SK-N-SH (cell line): ENCODE measurements around the gene STAC3.

Experiments used
- EP300 ChIP-seq, 2 experiments: IDR thresholded peaks; 2 replicates each; pipeline versions ENCODE4 v1.4.0 to v1.6.1; 2012; ENCODE audit warnings: borderline replicate concordance in 1 of 2, low read depth in 1 of 2, low read length in 1 of 2
- RAD21 ChIP-seq: IDR thresholded peaks from 2 replicates; pipeline ENCODE4 v1.6.1; 2012; ENCODE audit warnings: mild to moderate bottlenecking, low read length
- YY1 ChIP-seq: IDR thresholded peaks from 2 replicates; pipeline ENCODE4 v1.4.0; 2012; ENCODE audit warnings: low read depth, mild to moderate bottlenecking
- TF ChIP-seq, protein P1 (sequence below): fragments of 200-600 bp; sonication (generic); IDR thresholded peaks from 2 replicates; pipeline ENCODE4 v1.6.1; 2017; ENCODE audit warnings: antibody characterized with exemption, mild to moderate bottlenecking, moderate library complexity

DNA sequence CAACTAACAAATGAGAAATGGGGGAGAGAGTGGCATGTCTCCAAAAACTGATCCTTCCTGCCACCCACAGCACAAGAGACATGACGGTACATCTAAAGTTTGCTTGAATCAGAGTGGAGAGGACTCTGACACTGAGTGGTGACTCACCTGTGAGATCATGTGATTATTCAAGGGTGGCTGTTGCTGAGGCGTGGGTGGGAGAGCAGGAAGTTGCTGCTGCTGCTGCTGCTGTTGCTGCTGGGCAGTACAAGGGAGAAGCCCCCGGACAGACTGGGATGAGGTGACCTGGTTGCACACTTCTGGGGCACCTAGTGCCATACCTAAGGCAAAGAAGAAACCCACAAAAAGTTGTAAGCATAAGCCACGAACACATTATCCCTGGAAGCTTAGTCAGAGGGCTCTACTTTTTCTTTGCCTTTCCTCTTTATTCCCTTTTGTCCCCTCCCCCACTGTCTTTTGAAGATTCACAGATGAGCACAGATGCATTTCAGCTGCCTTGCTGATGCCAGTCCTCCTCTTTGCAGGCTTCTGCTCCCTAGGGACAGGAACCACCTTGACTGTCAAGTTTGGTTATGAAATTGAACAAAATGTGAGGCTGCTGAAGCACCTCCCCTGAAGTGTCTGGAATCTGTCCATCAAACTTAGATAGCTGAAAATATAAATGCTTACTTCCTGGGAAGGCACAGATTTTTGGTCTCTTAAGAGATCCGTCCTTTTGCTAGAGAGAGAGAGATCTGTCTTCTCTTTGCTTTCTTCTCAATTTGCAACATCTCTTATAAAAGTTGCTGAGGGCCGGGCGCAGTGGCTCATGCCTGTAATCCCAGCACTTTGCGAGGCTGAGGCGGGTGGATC, 29.4 kb upstream of the STAC3 start:
- TF ChIP-seq EP300 (IDR thresholded peaks at IDR 0.05; ENCODE audit: borderline replicate concordance in 1 of 2, low read depth in 1 of 2, low read length in 1 of 2), result peak in 1 of 2 experiments; percentile 45; a peak in 1 of 4 replicates
- TF ChIP-seq, protein P1, sequence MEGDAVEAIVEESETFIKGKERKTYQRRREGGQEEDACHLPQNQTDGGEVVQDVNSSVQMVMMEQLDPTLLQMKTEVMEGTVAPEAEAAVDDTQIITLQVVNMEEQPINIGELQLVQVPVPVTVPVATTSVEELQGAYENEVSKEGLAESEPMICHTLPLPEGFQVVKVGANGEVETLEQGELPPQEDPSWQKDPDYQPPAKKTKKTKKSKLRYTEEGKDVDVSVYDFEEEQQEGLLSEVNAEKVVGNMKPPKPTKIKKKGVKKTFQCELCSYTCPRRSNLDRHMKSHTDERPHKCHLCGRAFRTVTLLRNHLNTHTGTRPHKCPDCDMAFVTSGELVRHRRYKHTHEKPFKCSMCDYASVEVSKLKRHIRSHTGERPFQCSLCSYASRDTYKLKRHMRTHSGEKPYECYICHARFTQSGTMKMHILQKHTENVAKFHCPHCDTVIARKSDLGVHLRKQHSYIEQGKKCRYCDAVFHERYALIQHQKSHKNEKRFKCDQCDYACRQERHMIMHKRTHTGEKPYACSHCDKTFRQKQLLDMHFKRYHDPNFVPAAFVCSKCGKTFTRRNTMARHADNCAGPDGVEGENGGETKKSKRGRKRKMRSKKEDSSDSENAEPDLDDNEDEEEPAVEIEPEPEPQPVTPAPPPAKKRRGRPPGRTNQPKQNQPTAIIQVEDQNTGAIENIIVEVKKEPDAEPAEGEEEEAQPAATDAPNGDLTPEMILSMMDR, result no peak
- TF ChIP-seq RAD21, result no peak
- TF ChIP-seq YY1, result no peak
